C4-2B (cell line): ENCODE results near the gene NR4A3.

Experiments used
- CTCF ChIP-seq: fragments of 450-650 bp; conservative IDR thresholded peaks from 2 replicates; pipeline ENCODE4 v1.5.1; 2017; ENCODE audit warnings: mild to moderate bottlenecking
- ZFX ChIP-seq: fragments of 450-650 bp; IDR thresholded peaks from 2 replicates; pipeline ENCODE4 v1.6.1; 2017

DNA sequence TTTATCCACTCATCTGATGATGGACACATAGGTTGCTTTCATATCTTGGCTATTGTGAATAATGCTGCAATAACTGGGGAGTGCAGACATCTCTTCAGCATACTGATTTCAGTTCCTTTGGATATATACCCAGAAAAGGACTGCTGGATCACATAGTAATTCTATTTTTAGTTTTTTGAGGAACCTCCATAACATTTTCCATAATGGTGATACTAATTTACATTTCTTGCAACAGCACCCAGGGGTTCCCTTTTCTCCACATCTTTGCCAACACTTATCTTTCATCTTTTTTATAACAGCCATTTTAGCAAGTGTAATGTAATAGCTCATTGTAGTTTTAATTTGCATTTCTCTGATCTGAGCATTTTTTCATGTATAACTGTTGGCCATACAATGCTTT is 34.1 kb upstream of the NR4A3 start:
- TF ChIP-seq CTCF (no peak), ZFX (no peak)
